ENCODE results near the gene BMPR1B. TPM values are rescaled to one million over a fixed set of nuclear protein-coding genes. Genes with fewer than 3 reads are reported as not detected.
A peak's percentile ranks its signal among the peaks of the same experiment; 100 is the strongest.
"Not testable (repeated sequence)": the region's sequence is repeated elsewhere in the genome, so short reads cannot be mapped to it uniquely, and the experiment has no call there.

The BMPR1B gene
- total RNA-seq, 1 experiment from 2014 or later: 0.42 TPM

DNA sequence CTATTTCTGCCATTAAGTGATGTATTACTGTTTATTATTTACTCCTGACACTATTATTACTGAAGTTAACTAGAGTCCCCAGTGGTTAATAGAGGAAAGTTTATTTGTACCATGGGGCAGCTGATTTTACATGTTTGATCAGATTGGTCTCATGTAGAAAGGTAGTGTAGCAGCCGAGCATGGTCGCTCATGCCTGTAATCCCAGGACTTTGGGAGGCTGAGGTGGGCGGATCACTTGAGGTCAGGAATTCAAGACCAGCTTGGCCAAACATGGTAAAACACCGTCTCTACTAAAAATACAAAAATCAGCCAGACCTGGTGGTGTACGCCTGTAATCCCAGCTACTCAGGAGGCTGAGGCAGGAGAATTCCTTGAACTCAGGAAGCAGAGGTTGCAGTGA, 74.6 kb downstream of the BMPR1B start:
- not testable (repeated sequence) for H3K4me3 ChIP-seq (ENCODE audit: insufficient read depth, low read depth, low read length); H3K27me3 ChIP-seq (ENCODE audit: control insufficient read depth, insufficient read depth, low read length); DNase-seq; H3K36me3 ChIP-seq (replicated peaks; ENCODE audit: control insufficient read depth, insufficient read depth, low read length)

DNA sequence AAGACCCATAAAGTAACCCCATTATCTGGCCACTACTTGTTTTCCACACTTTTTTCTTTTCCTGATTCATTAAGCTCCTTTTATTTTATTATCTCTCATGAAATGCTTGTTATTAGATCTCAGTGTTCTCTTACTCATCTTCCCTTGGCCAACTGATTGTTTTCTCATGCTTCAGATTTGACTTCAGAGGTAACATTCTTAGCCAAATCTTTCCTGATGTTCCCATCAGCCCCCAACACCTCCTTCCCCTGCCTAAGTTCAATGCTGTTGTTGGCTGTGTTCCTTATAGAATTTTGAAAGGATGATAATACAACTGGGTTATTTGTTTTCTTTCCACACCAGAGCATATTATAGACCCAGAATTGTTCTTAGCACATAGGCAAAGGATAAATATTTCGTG, 75.6 kb downstream of the BMPR1B start:
- H3K27me3 ChIP-seq (ENCODE audit: control insufficient read depth, insufficient read depth, low read length): no peaks in the 10 kb centered on the region
- no peaks in the 10 kb centered on the region for H3K36me3 ChIP-seq (replicated peaks; ENCODE audit: control insufficient read depth, insufficient read depth, low read length)
- H3K4me3 ChIP-seq (ENCODE audit: insufficient read depth, low read depth, low read length): no peak overlapping the region
- DNase-seq: no peak

DNA sequence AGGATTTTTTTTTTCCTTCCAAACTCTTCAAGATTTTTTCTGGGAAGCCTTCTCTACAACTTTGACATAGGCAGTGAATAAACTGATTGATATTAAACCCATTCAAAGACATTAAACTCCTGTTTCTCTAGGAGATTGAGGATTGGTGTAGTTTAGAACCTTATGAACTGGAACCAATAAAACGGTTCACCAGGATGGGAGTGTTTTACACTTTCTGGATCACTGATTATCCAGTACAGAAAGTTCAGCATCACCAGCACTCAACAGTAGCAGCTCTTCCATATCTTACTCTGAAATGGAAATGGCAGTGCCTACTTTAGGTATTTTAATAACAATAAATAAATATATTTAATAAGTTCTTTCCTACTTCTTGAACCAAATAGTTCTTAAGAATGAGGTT, 76.7 kb downstream of the BMPR1B start:
- Histone ChIP-seq H3K36me3 (replicated peaks; ENCODE audit: control insufficient read depth, insufficient read depth, low read length) (no peaks in the 10 kb centered on the region), H3K27me3 (ENCODE audit: control insufficient read depth, insufficient read depth, low read length) (no peaks in the 10 kb centered on the region), H3K4me3 (ENCODE audit: insufficient read depth, low read depth, low read length) (no peak overlapping the region)
- no peak for DNase-seq

DNA sequence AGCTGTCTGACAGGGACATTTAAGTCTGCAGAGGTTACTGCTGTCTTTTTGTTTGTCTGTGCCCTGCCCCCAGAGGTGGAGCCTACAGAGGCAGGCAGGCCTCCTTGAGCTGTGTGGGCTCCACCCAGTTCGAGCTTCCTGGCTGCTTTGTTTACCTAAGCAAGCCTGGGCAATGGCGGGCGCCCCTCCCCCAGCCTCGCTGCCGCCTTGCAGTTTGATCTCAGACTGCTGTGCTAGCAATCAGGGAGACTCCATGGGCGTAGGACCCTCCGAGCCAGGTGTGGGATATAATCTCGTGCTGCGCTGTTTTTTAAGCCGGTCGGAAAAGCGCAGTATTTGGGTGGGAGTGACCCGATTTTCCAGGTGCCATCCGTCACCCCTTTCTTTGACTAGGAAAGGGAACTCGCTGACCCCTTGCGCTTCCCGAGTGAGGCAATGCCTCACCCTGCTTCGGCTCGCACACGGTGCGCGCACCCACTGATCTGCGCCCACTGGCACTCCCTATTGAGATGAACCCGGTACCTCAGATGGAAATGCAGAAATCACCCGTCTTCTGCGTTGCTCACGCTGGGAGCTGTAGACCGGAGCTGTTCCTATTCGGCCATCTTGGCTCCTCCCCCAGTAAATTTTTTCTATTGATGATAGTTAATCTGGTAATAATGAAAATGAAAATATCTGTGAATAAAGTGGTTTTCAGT, 83.6 kb downstream of the BMPR1B start:
- peak overlapping the region; percentile 8; the same call in 1 of the 2 replicates for H3K4me3 ChIP-seq (ENCODE audit: insufficient read depth, low read depth, low read length)
- H3K36me3 ChIP-seq (replicated peaks; ENCODE audit: control insufficient read depth, insufficient read depth, low read length); DNase-seq; H3K27me3 ChIP-seq (ENCODE audit: control insufficient read depth, insufficient read depth, low read length): not testable (repeated sequence)

DNA sequence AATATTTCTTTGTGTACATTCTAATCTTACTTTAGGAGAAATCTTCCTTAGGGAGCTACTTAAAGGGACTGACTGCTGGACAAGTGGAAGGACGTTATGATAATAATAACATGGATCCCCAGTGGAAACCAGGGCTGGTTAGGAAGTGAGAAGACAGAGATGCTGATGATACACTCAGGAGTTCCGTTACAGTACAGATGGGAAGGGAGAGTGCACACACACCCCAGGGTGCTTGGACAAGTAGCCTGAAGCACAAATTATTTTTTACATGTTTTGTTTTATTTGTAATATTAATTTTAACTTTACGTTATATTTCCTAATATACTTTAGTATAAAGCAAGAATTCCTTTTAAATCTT, 84.1 kb downstream of the BMPR1B start:
- H3K27me3 ChIP-seq (ENCODE audit: control insufficient read depth, insufficient read depth, low read length): no peaks in the 10 kb centered on the region
- H3K36me3 ChIP-seq (replicated peaks; ENCODE audit: control insufficient read depth, insufficient read depth, low read length): no peaks in the 10 kb centered on the region
- DNase-seq: no peak
- no peak overlapping the region for H3K4me3 ChIP-seq (ENCODE audit: insufficient read depth, low read depth, low read length)

DNA sequence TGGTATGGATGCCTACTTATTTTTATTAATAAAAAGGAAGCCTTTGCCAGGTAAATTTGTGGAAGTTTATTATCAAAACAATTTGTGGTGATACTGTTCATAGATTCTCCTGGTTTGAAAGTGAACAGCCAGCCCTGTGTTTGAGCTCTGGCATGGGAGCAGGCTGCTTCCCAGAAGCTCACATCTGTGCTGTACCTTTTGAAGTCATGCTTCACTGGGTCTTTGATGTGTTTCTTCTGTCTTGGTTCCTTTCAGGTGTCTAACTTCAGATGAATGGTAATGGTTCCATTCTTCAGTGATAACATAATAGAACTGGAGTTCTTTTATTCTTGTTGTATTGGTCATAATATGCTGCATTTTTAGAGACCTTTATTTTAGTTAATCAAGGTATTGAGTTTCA, 85.5 kb downstream of the BMPR1B start:
- no peak for DNase-seq
- Histone ChIP-seq H3K27me3 (ENCODE audit: control insufficient read depth, insufficient read depth, low read length) (no peaks in the 10 kb centered on the region), H3K4me3 (ENCODE audit: insufficient read depth, low read depth, low read length) (no peak overlapping the region), H3K36me3 (replicated peaks; ENCODE audit: control insufficient read depth, insufficient read depth, low read length) (no peaks in the 10 kb centered on the region)

DNA sequence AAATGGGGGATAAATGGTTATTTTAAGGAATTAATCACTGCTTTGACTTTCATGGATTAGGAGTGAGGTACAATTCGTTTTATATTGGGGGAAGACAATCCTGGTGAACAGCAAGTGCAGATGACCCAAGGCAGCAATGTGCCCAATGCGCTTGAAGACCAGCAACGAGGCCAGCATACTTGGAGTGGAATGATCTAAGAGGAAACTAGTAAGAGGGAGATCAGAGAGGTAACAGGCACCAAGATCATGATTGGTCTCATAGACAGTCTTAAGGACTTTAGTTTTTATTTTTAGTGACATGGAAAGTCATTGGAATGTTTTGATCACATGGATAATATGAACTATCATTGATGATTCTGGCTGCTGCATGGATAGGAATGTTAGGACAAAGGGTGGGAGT, 90.6 kb downstream of the BMPR1B start:
- H3K27me3 ChIP-seq (ENCODE audit: control insufficient read depth, insufficient read depth, low read length): no peaks in the 10 kb centered on the region
- no peak for DNase-seq
- no peaks in the 10 kb centered on the region for H3K36me3 ChIP-seq (replicated peaks; ENCODE audit: control insufficient read depth, insufficient read depth, low read length)
- H3K4me3 ChIP-seq (ENCODE audit: insufficient read depth, low read depth, low read length): no peak overlapping the region

DNA sequence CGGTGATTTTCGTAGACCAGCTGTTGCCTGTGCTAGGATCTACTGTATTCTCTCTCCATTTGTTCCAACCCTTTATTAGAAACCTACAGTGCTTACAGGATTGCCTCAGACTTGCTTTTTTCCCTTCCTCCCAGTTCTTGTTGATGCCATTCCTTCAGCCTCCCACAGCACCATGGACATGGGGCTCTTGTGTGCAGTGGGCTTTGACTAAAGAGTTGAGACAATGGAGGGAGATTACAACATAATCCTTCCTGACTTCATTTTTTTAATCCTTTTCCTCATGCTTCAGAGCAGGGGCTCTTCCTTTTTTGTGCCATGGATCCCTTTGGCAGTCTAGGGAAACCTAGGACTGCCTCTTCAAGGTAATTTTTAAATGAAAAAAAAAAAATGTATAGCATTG, 92.1 kb downstream of the BMPR1B start:
- DNase-seq: no peak
- Histone ChIP-seq H3K27me3 (ENCODE audit: control insufficient read depth, insufficient read depth, low read length) (no peaks in the 10 kb centered on the region), H3K36me3 (replicated peaks; ENCODE audit: control insufficient read depth, insufficient read depth, low read length) (no peaks in the 10 kb centered on the region), H3K4me3 (ENCODE audit: insufficient read depth, low read depth, low read length) (no peak overlapping the region)

DNA sequence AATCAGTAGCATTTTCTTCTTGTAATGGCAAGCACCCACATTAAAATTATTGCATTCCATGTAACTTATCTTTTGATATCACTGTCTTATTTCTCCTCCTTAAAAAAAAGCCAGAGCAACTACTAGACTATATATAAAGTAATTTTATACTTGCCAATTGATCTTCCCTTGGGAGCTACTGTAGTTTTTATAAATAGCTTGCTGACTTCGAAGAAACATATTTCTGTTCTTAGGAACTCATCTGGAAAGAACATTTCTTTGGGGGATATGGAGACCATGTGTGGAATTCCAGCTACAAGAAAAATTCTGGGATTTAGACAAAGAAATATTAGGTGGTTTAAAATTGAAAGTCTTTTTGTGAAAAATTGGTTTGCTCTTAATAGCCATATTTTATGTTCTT, 94.9 kb downstream of the BMPR1B start:
- H3K27me3 ChIP-seq (ENCODE audit: control insufficient read depth, insufficient read depth, low read length): no peaks in the 10 kb centered on the region
- no peaks in the 10 kb centered on the region for H3K36me3 ChIP-seq (replicated peaks; ENCODE audit: control insufficient read depth, insufficient read depth, low read length)
- DNase-seq: no peak
- H3K4me3 ChIP-seq (ENCODE audit: insufficient read depth, low read depth, low read length): no peak overlapping the region

DNA sequence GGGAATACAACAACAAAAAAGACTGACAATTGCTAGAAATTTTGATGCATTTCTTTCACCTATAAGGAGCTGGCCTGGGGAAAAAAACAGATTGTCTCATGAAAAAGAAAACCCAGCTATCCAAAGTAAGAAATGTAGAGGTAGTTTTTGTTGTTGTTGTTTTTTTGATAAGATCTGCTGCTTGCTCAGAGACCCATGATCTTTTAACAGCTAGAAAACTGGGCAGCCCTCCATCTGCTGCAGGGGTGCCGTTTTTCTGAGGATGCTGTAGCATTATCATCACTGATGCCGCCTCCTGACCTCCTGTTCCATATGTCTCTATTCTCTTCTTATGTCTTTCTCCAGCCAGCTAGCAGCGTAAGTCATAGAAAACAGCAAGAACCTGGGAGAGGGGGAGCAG, 98.3 kb downstream of the BMPR1B start:
- Histone ChIP-seq H3K36me3 (replicated peaks; ENCODE audit: control insufficient read depth, insufficient read depth, low read length) (no peaks in the 10 kb centered on the region), H3K4me3 (ENCODE audit: insufficient read depth, low read depth, low read length) (no peak overlapping the region), H3K27me3 (ENCODE audit: control insufficient read depth, insufficient read depth, low read length) (no peaks in the 10 kb centered on the region)
- no peak for DNase-seq

DNA sequence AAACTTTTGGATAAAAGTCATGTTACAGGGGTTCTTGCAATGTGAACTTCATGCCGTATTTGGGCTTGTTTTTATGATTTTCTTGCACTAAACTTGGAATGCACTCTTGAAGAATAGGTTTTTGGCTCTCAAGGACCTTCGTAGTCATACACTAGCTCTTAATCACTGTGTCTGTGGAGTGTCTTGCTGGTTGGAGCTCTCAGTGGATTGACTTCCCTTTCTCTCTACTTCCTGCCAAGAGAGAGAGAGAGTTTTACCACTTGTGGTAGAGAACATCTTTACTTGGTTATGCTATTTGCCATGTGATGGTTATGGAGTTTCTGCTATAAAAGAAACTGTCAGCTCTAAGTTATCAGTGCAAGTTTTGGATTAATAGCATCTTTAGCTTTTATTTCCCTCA, 112.4 kb downstream of the BMPR1B start:
- H3K4me3 ChIP-seq (ENCODE audit: insufficient read depth, low read depth, low read length): no peak overlapping the region
- DNase-seq: no peak
- no peaks in the 10 kb centered on the region for H3K36me3 ChIP-seq (replicated peaks; ENCODE audit: control insufficient read depth, insufficient read depth, low read length)
- no peaks in the 10 kb centered on the region for H3K27me3 ChIP-seq (ENCODE audit: control insufficient read depth, insufficient read depth, low read length)

DNA sequence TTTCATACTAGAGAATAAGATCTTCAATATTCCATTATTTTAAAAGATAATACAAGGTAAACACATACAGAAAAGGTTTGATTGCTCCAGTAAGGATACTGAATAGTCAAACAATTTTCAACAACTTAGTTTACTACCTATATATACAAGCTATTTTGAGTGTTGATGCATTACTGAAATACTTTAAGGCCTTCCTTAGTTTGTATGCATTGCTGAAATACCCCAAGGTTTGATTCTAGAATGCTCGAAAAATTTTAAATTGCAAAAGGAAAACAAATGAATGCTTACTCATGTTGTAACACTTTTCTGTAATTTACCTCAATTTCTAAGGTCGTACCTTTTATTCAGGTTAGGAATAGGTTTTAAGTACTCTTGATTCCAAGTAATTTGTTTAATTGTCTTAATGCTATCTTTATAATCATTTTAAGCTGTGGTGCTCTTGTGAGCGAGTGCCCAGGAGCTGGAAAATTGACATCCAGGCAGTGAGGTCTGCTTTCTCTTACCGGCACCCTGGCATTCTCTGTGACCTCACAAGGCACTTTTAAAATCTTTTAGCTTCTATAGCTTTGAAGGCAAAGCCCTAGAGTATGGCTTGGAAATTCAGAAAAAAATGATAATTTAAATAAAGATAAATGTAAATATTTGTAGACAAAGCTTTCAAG, 114.0 kb downstream of the BMPR1B start:
- H3K36me3 ChIP-seq (replicated peaks; ENCODE audit: control insufficient read depth, insufficient read depth, low read length): no peaks in the 10 kb centered on the region
- H3K4me3 ChIP-seq (ENCODE audit: insufficient read depth, low read depth, low read length): no peak overlapping the region
- no peaks in the 10 kb centered on the region for H3K27me3 ChIP-seq (ENCODE audit: control insufficient read depth, insufficient read depth, low read length)
- no peak for DNase-seq

DNA sequence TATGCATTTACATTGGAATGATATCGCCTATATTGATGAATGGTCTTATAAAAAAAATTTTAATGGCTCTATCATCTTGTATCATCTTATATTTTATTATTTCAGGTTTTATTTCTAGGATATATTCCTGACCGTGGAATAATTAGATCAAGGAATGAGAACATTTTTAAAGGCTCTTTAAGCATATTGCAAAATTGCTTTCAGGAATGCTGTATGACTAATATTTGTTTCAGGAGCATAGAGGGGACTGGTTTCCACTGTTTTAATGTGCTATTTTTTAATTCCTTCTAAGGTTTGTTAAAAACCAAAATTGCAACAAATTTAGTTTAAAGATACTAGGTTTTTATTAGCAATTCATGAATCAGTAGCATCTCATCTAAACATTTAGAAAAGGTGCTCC, 120.2 kb downstream of the BMPR1B start:
- no peaks in the 10 kb centered on the region for H3K27me3 ChIP-seq (ENCODE audit: control insufficient read depth, insufficient read depth, low read length)
- DNase-seq: no peak
- H3K36me3 ChIP-seq (replicated peaks; ENCODE audit: control insufficient read depth, insufficient read depth, low read length): no peaks in the 10 kb centered on the region
- no peak overlapping the region for H3K4me3 ChIP-seq (ENCODE audit: insufficient read depth, low read depth, low read length)

DNA sequence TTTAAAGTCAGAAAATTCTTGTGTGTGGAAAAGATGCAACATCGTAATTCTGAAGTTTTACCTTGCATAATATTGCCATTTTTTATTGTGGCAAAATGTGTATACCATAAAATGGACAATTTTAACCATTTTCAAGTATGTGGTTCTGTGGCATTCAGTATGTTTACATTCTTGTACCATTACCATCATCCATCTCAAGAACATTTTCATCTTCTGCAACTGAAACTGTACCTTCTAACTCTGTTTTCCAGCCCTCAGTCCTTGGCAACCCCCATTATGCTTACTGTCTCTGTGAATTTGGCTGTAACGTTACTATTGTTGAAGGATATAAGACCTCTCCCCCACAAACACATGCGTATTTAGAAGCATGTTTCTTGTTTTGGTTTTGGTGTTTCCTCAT, 123.2 kb downstream of the BMPR1B start:
- Histone ChIP-seq H3K4me3 (ENCODE audit: insufficient read depth, low read depth, low read length) (no peak overlapping the region), H3K27me3 (ENCODE audit: control insufficient read depth, insufficient read depth, low read length) (no peaks in the 10 kb centered on the region), H3K36me3 (replicated peaks; ENCODE audit: control insufficient read depth, insufficient read depth, low read length) (no peaks in the 10 kb centered on the region)
- DNase-seq: no peak

DNA sequence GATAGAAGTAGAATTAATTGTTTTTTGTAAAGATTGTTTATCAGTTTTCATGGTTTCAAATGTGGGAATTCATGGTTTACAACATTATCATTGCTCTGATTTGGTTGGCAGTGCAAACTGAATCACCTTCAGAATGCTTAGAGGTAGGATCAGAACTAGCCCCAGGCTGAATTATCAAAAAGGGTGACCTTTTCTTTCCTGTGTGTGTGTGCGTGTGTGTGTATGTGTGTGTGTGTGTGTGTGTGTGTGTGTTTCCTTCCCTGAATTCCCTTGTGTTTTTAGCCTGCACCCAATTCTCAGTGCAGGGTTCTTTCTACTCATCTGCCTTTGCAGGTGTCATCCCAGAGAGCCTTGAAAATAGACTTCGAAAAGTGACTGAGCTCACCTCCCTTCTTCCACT, 125.0 kb downstream of the BMPR1B start:
- no peak for DNase-seq
- no peaks in the 10 kb centered on the region for H3K36me3 ChIP-seq (replicated peaks; ENCODE audit: control insufficient read depth, insufficient read depth, low read length)
- H3K4me3 ChIP-seq (ENCODE audit: insufficient read depth, low read depth, low read length): no peak overlapping the region
- H3K27me3 ChIP-seq (ENCODE audit: control insufficient read depth, insufficient read depth, low read length): no peaks in the 10 kb centered on the region

DNA sequence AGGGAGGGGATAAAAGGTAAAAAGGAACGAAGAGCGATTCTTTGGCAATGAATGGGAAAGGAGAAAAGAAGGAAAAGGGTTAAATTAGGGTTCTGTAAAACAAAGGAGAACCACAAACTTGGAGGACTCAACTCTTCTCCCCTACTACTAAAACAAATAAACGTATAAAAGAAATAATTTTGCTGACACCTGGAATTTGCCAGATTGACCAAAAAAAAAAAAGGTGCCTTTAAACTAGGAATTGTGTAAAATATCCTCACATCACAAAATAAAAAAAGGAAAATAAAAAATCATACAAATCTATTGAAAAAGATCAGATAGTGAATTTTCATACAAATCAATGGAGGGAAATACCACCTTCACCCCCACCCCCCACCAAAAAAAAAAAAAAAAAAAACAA, 129.3 kb downstream of the BMPR1B start:
- no peak for DNase-seq
- H3K36me3 ChIP-seq (replicated peaks; ENCODE audit: control insufficient read depth, insufficient read depth, low read length): no peaks in the 10 kb centered on the region
- no peak overlapping the region for H3K4me3 ChIP-seq (ENCODE audit: insufficient read depth, low read depth, low read length)
- H3K27me3 ChIP-seq (ENCODE audit: control insufficient read depth, insufficient read depth, low read length): no peaks in the 10 kb centered on the region
